ENCODE measurements around the gene PRKG1. TPM values are rescaled to one million over a fixed set of nuclear protein-coding genes. Genes with fewer than 3 reads are reported as not detected.

Gene PRKG1
- total RNA-seq, 1 donor from 2014 or later = 26.4 TPM

DNA sequence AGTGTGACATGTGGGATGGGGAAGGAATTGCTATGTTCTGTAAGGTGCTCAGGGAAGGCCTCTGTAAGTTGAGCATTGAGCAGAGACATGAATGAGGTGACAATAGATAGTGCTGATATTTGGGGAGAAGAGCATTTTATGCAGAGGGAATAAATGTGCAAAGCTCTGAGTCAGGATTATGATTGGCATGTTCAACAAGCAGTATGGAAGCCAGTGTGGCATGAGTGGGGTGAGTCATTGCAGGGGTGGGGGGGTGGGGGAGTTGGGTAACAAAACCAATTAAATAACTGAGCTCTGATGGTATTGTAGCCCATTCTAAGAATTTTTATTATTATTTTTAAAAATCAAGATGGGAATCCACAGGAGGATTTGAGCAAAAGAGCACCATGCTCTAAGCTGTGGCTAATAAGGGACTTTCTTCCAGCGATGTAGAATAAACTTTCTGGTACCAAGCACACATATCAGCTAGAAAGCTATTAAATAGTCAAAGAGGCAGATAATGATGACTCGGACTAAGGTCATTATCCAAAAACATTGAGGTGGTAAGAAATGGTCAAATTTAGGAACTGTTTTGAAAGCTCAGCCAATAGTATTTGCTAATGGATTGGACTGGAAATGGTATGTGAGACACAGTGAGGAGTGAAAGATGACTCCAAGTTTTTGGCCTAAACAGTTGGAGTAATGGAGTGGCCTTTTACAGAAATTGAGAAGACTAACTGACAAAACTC is 96.4 kb downstream of the PRKG1 start:
- Histone ChIP-seq H3K4me1 (peaks cover 13% of the 10 kb centered on the region), H3K4me3 (no peak overlapping the region), H3K4me2 (no peak overlapping the region), H3K27me3 (no peaks in the 10 kb centered on the region), H3K27ac (no peak overlapping the region), H3K9me3 (ENCODE audit: low read depth) (no peaks in the 10 kb centered on the region), H4K20me1 (ENCODE audit: low read depth) (no peaks in the 10 kb centered on the region), H3F3A (ENCODE audit: low read depth) (no peaks in the 10 kb centered on the region), H3K9ac (no peak overlapping the region), H2AFZ (replicated peaks) (no peak overlapping the region), H3K36me3 (no peaks in the 10 kb centered on the region), H3K79me2 (ENCODE audit: low read depth) (no peaks in the 10 kb centered on the region)
- H3K27me3 Mint-ChIP-seq (ENCODE audit: insufficient read depth, low read depth) = no peaks in the 10 kb centered on the region
- H3K4me1 Mint-ChIP-seq = peaks cover 2% of the 10 kb centered on the region
- TF ChIP-seq EZH2 (IDR thresholded peaks at IDR 0.05) = no peak
- TF ChIP-seq EZH2phosphoT487 (IDR thresholded peaks at IDR 0.05) = no peak
- no peak for TF ChIP-seq CTCF (IDR thresholded peaks at IDR 0.05)
- no peak overlapping the region for H3K4me3 Mint-ChIP-seq
- H3K36me3 Mint-ChIP-seq = no peaks in the 10 kb centered on the region
- no peak overlapping the region for H3K27ac Mint-ChIP-seq
- no peaks in the 10 kb centered on the region for H3K9me3 Mint-ChIP-seq
- DNase-seq (ENCODE audit: low spot score) = no peak

DNA sequence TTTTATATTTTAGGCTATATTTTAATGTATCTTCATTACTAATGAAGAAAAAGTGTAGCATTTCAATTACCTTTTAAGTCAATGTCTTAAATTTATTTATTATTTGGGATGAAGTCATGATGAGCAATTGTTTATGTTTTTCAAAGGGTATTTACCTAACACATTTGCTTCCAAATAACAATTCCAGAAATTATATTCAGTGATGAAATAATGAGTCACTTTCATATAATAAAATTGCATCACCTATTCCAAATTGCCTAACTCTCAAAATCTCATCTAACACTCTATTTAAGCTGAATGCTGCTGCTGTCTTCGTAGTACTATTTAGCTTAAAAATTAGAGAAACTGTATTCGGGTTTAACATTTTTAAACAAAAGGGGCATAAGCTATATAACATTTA is 97.7 kb downstream of the PRKG1 start:
- peaks cover 2% of the 10 kb centered on the region for H3K4me1 Mint-ChIP-seq
- H3K27ac Mint-ChIP-seq = no peak overlapping the region
- H3K4me3 Mint-ChIP-seq = no peak overlapping the region
- Histone ChIP-seq H3K9ac (no peak overlapping the region), H3F3A (ENCODE audit: low read depth) (no peaks in the 10 kb centered on the region), H3K9me3 (ENCODE audit: low read depth) (no peaks in the 10 kb centered on the region), H4K20me1 (ENCODE audit: low read depth) (no peaks in the 10 kb centered on the region), H3K4me3 (no peak overlapping the region), H3K27me3 (no peaks in the 10 kb centered on the region), H2AFZ (replicated peaks) (no peak overlapping the region), H3K79me2 (ENCODE audit: low read depth) (no peaks in the 10 kb centered on the region), H3K4me1 (peaks cover 13% of the 10 kb centered on the region), H3K36me3 (no peaks in the 10 kb centered on the region), H3K27ac (no peak overlapping the region), H3K4me2 (no peak overlapping the region)
- H3K36me3 Mint-ChIP-seq = no peaks in the 10 kb centered on the region
- H3K27me3 Mint-ChIP-seq (ENCODE audit: insufficient read depth, low read depth) = no peaks in the 10 kb centered on the region
- no peak for TF ChIP-seq EZH2 (IDR thresholded peaks at IDR 0.05)
- TF ChIP-seq EZH2phosphoT487 (IDR thresholded peaks at IDR 0.05) = no peak
- TF ChIP-seq CTCF (IDR thresholded peaks at IDR 0.05) = no peak
- H3K9me3 Mint-ChIP-seq = no peaks in the 10 kb centered on the region
- no peak for DNase-seq (ENCODE audit: low spot score)

- Mint-ChIP-seq H3K4me1 (no peaks in the 10 kb centered on the region), H3K27ac (no peak overlapping the region), H3K36me3 (no peaks in the 10 kb centered on the region), H3K9me3 (no peaks in the 10 kb centered on the region), H3K27me3 (ENCODE audit: insufficient read depth, low read depth) (no peaks in the 10 kb centered on the region), H3K4me3 (no peak overlapping the region)
- H3K27ac ChIP-seq = no peak overlapping the region
- H3F3A ChIP-seq (ENCODE audit: low read depth) = no peaks in the 10 kb centered on the region
- H3K4me3 ChIP-seq = no peak overlapping the region
- H3K27me3 ChIP-seq = no peaks in the 10 kb centered on the region
- no peaks in the 10 kb centered on the region for H3K4me1 ChIP-seq
- H3K79me2 ChIP-seq (ENCODE audit: low read depth) = no peaks in the 10 kb centered on the region
- no peak for TF ChIP-seq EZH2 (IDR thresholded peaks at IDR 0.05)
- H3K9me3 ChIP-seq (ENCODE audit: low read depth) = no peaks in the 10 kb centered on the region
- H3K9ac ChIP-seq = no peak overlapping the region
- H4K20me1 ChIP-seq (ENCODE audit: low read depth) = no peaks in the 10 kb centered on the region
- no peaks in the 10 kb centered on the region for H3K36me3 ChIP-seq
- H3K4me2 ChIP-seq = no peak overlapping the region
- no peak for DNase-seq (ENCODE audit: low spot score)
- H2AFZ ChIP-seq (replicated peaks) = no peak overlapping the region
Measured at GRCh38 chr10:51176976-51177695, 102.8 kb downstream of the PRKG1 start.

DNA sequence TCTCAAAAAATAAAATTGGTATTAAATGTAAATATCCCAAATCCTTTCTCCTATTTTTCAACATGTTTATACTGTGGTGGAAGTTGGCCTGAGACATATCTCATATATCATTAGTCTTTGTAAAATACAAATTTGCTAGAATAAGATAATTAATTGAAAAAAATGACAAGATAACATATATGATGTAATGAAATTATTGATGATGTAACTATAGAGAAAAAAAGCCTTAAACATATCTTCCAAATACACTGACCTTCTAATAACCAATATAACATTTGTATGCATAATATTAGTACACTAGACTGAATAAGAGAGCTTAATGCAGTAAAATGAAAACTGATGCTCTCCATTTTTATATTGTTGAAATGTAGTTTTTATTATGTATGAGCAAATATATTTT is 104.3 kb downstream of the PRKG1 start:
- Histone ChIP-seq H3K4me1 (no peaks in the 10 kb centered on the region), H3K36me3 (no peaks in the 10 kb centered on the region), H3K79me2 (ENCODE audit: low read depth) (no peaks in the 10 kb centered on the region), H3K9ac (no peak overlapping the region), H3K27me3 (no peaks in the 10 kb centered on the region), H3F3A (ENCODE audit: low read depth) (no peaks in the 10 kb centered on the region), H2AFZ (replicated peaks) (no peak overlapping the region), H3K4me3 (no peak overlapping the region), H3K4me2 (no peak overlapping the region), H3K27ac (no peak overlapping the region), H4K20me1 (ENCODE audit: low read depth) (no peaks in the 10 kb centered on the region), H3K9me3 (ENCODE audit: low read depth) (no peaks in the 10 kb centered on the region)
- Mint-ChIP-seq H3K4me1 (peaks cover 3% of the 10 kb centered on the region), H3K27ac (no peak overlapping the region), H3K9me3 (no peaks in the 10 kb centered on the region), H3K36me3 (no peaks in the 10 kb centered on the region), H3K4me3 (no peak overlapping the region), H3K27me3 (ENCODE audit: insufficient read depth, low read depth) (no peaks in the 10 kb centered on the region)
- no peak for DNase-seq (ENCODE audit: low spot score)
- TF ChIP-seq CTCF (IDR thresholded peaks at IDR 0.05) (no peak), EZH2phosphoT487 (IDR thresholded peaks at IDR 0.05) (no peak), EZH2 (IDR thresholded peaks at IDR 0.05) (no peak)
